ENCODE measurements around the gene CRNKL1. TPM values are rescaled to one million over a fixed set of nuclear protein-coding genes. Genes with fewer than 3 reads are reported as not detected.

Gene CRNKL1
- total and polyA plus RNA-seq, 12 donors: 9.8 to 20.2 (median 17.7) TPM

- intact Hi-C loops (cut with DNase I): no loop called here
- peaks cover 0 to 8% (median 0%) of the 10 kb centered on the region in 9 donors for H3K36me3 ChIP-seq
- H3K4me3 ChIP-seq: no peak overlapping the region
- no peaks in the 10 kb centered on the region for H3K9me3 ChIP-seq
- DNase-seq (no peak), ATAC-seq (peak in 3 of 8 donors; percentile 32 to 39 (median 37))
- H3K27me3 ChIP-seq: peaks cover 0 to 8% (median 0%) of the 10 kb centered on the region in 7 donors
- peak overlapping the region in 5 of 10 donors; percentile 3 to 56 (median 42) for H3K27ac ChIP-seq
- TF ChIP-seq CTCF (IDR thresholded peaks at IDR 0.05): no peak
- WGBS, 2 donors: 84% methylated on average over 10 of the region's 10 CpGs
- peaks cover 0 to 9% (median 0%) of the 10 kb centered on the region in 9 donors for H3K4me1 ChIP-seq
Observed at GRCh38 chr20:20095114-20095872, 43.0 kb upstream of the CRNKL1 start.

GRCh38 chr20:20094410-20094809, 42.1 kb upstream of the CRNKL1 start:
- Histone ChIP-seq H3K9me3 (no peaks in the 10 kb centered on the region), H3K27me3 (peaks cover 0 to 8% (median 0%) of the 10 kb centered on the region in 7 donors), H3K27ac (no peak overlapping the region), H3K4me1 (peaks cover 0 to 18% (median 0%) of the 10 kb centered on the region in 9 donors), H3K4me3 (no peak overlapping the region), H3K36me3 (peaks cover 0 to 8% (median 0%) of the 10 kb centered on the region in 9 donors)
- intact Hi-C loops (cut with DNase I): no loop called here
- ATAC-seq: no peak
- TF ChIP-seq CTCF (IDR thresholded peaks at IDR 0.05): no peak
- no peak for DNase-seq
- WGBS, 2 donors: 68 to 79% methylated on average over 6 of the region's 6 CpGs

GRCh38 chr20:20092827-20093226, 40.6 kb upstream of the CRNKL1 start:
- peaks cover 0 to 31% (median 0%) of the 10 kb centered on the region in 9 donors for H3K4me1 ChIP-seq
- no peaks in the 10 kb centered on the region for H3K9me3 ChIP-seq
- peaks cover 0 to 2% (median 0%) of the 10 kb centered on the region in 7 donors for H3K27me3 ChIP-seq
- H3K4me3 ChIP-seq: no peak overlapping the region
- TF ChIP-seq CTCF (IDR thresholded peaks at IDR 0.05): no peak
- H3K36me3 ChIP-seq: peaks cover 0 to 8% (median 0%) of the 10 kb centered on the region in 9 donors
- whole genome bisulfite sequencing, 2 donors: 85 to 90% methylated on average over 4 of the region's 4 CpGs
- DNase-seq (no peak), ATAC-seq (no peak)
- intact Hi-C loops (cut with DNase I): no loop called here
- H3K27ac ChIP-seq: no peak overlapping the region

GRCh38 chr20:20089939-20090338, 37.7 kb upstream of the CRNKL1 start:
- Histone ChIP-seq H3K4me1 (peaks cover 0 to 32% (median 0%) of the 10 kb centered on the region in 9 donors), H3K36me3 (peaks cover 0 to 8% (median 0%) of the 10 kb centered on the region in 9 donors), H3K9me3 (no peaks in the 10 kb centered on the region), H3K4me3 (no peak overlapping the region), H3K27ac (peak overlapping the region in 7 of 10 donors; percentile 14 to 87 (median 83)), H3K27me3 (peaks cover 0 to 3% (median 0%) of the 10 kb centered on the region in 7 donors)
- ATAC-seq (no peak), DNase-seq (no peak)
- intact Hi-C loops (cut with DNase I): loop anchor here in 7 of 10 donors (5.0 to 10.0 kb wide), 7 partner anchors 47 to 505 kb away; no protein-coding TSS in a partner anchor
- WGBS, 2 donors: 60 to 70% methylated on average over 1 of the region's 1 CpG
- TF ChIP-seq CTCF (IDR thresholded peaks at IDR 0.05): no peak
